GM12878 (cell line): Measurements from ENCODE around the gene CREBBP. TPM values are rescaled to one million over a fixed set of nuclear protein-coding genes. Genes with fewer than 3 reads are reported as not detected.

Source experiments
- ATAC-seq: fragments of 200-7000 bp; cut with Tn5 transposase; 3 replicates; pipeline ENCODE4 v1.9.1; 2020; ENCODE audit warnings: mild to moderate bottlenecking, moderate library complexity
- BruUV-seq: library from RNA; stranded (reverse); fragments of 400-500 nt; replicated peaks from 2 replicates; lab custom pipeline; 2021; lab: Mats Ljungman, UMichigan
- CTCF ChIA-PET: fragments of 300-600 bp; sonication (Branson Sonifier 250); formaldehyde crosslinking; extraction: SDS; loops from one replicate; lab custom pipeline; 2021; ENCODE audit warnings: inconsistent platforms; lab: Yijun Ruan, JAX
- POLR2A ChIA-PET: fragments of 350-600 bp; formaldehyde crosslinking; extraction: SDS; loops from one replicate; lab custom pipeline; 2021; ENCODE audit warnings: inconsistent platforms; lab: Charles Lee
- RAD21 ChIA-PET: fragments of 300-600 bp; sonication (Branson Sonifier 250); formaldehyde crosslinking; loops from one replicate; lab custom pipeline; 2023; ENCODE audit warnings: antibody characterized with exemption; ENCODE audit not compliant: unreplicated experiment; lab: Charles Lee
- SMC1A ChIA-PET: fragments of 300-600 bp; sonication (Branson Sonifier 250); formaldehyde crosslinking; loops from one replicate; lab custom pipeline; 2023; ENCODE audit not compliant: unreplicated experiment, uncharacterized antibody; lab: Charles Lee
- DNase-seq: peaks from one replicate; pipeline ENCODE4 v3.0.0-alpha.2; 2011; ENCODE audit warnings: low read depth, low spot score
- FAIRE-seq: peaks from 3 replicates; lab custom pipeline; 2011; peaks lifted over from hg19 to GRCh38; lab: Jason Lieb, UNC
- H2AFZ ChIP-seq: 2 replicates; pipeline ENCODE4 v1.6.0; 2011; ENCODE audit warnings: low read depth, low read length, control low read depth; ENCODE audit not compliant: control insufficient read depth
- H3K27ac ChIP-seq: 2 replicates; pipeline ENCODE4 v1.5.1; 2011; ENCODE audit warnings: control low read depth; ENCODE audit not compliant: control insufficient read depth, insufficient read depth
- H3K27me3 ChIP-seq, 2 experiments: replicated peaks in 1 of 2; 2 replicates each; pipeline versions ENCODE4 v1.6.0 to v1.6.1; 2011; ENCODE audit warnings: low read length in 1 of 2; ENCODE audit not compliant: control insufficient read depth in 2 of 2, insufficient read depth in 2 of 2
- H3K36me3 ChIP-seq, 2 experiments: 2 replicates each; pipeline ENCODE4 v1.5.1; 2011; ENCODE audit warnings: low read length in 1 of 2; ENCODE audit not compliant: control insufficient read depth in 2 of 2, insufficient read depth in 2 of 2
- H3K4me1 ChIP-seq: 2 replicates; pipeline ENCODE4 v1.6.1; 2011; ENCODE audit warnings: mild to moderate bottlenecking, low read length, moderate library complexity, mixed read lengths; ENCODE audit not compliant: control insufficient read depth, insufficient read depth
- H3K4me2 ChIP-seq: 2 replicates; pipeline ENCODE4 v1.6.0; 2011; ENCODE audit warnings: control low read depth; ENCODE audit not compliant: control insufficient read depth, insufficient read depth
- H3K4me3 ChIP-seq: fragments of 200-600 bp; sonication (generic); 2 replicates; pipeline ENCODE4 v1.5.1; 2016
- H3K79me2 ChIP-seq: 2 replicates; pipeline ENCODE4 v1.6.0; 2011; ENCODE audit warnings: low read length; ENCODE audit not compliant: control insufficient read depth, insufficient read depth
- H3K9ac ChIP-seq: 2 replicates; pipeline ENCODE4 v1.8.0; 2011; ENCODE audit warnings: low read length, control low read depth, mixed read lengths; ENCODE audit not compliant: control insufficient read depth, insufficient read depth
- H3K9me3 ChIP-seq: replicated peaks from 3 replicates; pipeline ENCODE4 v1.5.1; 2011; ENCODE audit warnings: mild to moderate bottlenecking, low read length; ENCODE audit not compliant: control insufficient read depth, insufficient read depth
- H4K20me1 ChIP-seq: 2 replicates; pipeline ENCODE4 v1.6.0; 2011; ENCODE audit not compliant: control insufficient read depth, insufficient read depth
- ESRRA ChIP-seq: IDR thresholded peaks from 2 replicates; pipeline ENCODE4 v1.6.1; 2012; ENCODE audit warnings: mild to moderate bottlenecking, low read length, improper control_type of control experiment
- HDAC2 ChIP-seq: fragments of 200-600 bp; sonication (generic); IDR thresholded peaks from 2 replicates; pipeline ENCODE4 v1.6.1; 2017
- NFIC ChIP-seq: IDR thresholded peaks from 2 replicates; pipeline ENCODE4 v1.6.1; 2012; ENCODE audit warnings: low read depth, mild to moderate bottlenecking, inconsistent platforms, low read length, moderate library complexity
- NFYA ChIP-seq: IDR thresholded peaks from 2 replicates; pipeline ENCODE4 v1.6.1; 2011; ENCODE audit warnings: low read depth, mild to moderate bottlenecking, low read length, improper control_type of control experiment, borderline replicate concordance
- RBBP5 ChIP-seq: fragments of 200-600 bp; sonication (generic); conservative IDR thresholded peaks from 2 replicates; pipeline ENCODE4 v1.6.1; 2016
- SMAD1 ChIP-seq: fragments of 450-650 bp; IDR thresholded peaks from 2 replicates; pipeline ENCODE4 v1.6.1; 2018; ENCODE audit warnings: mild to moderate bottlenecking, low read depth; ENCODE audit not compliant: partially characterized antibody
- SUPT20H ChIP-seq: IDR thresholded peaks from 2 replicates; pipeline ENCODE4 v1.6.1; 2011; ENCODE audit warnings: low read depth, mild to moderate bottlenecking, low read length, moderate library complexity, borderline replicate concordance; ENCODE audit not compliant: control insufficient read depth
- WGBS: methylation state at CpG from one replicate; pipeline ENCODE4 v1.1.6; 2016; ENCODE audit warnings: low lambda C conversion rate; ENCODE audit not compliant: insufficient replicate concordance, insufficient coverage; ENCODE audit errors: missing lambda C conversion rate; 5-methylcytosine and 5-hydroxymethylcytosine counted together
- in situ Hi-C: fragments of 300-500 bp; cut with MboI; formaldehyde crosslinking; loops from 9 replicates; pipeline ENCODE4 v1.14.3; 2018; ENCODE audit warnings: mixed read lengths
- intact Hi-C: fragments of 100-400 bp; cut with micrococcal nuclease; formaldehyde crosslinking; loops from one replicate; pipeline ENCODE4 v1.14.2; 2022; ENCODE audit not compliant: unreplicated experiment
- polyA plus RNA-seq, 11 experiments: library from polyadenylated mRNA; depleted of rRNA in 4 of 11; unstranded in 6 of 11; stranded (reverse) in 5 of 11; fragments of >200 nt; fragmentation: Nextera tagmentation in 4 of 11; fragmentation: Illumina TruSeq in 1 of 11; extraction: Ambion mirVana in 4 of 11; extraction: Trizol in 1 of 11; gene quantifications; 1 replicate in 1 of 11; 2 replicates in 10 of 11; pipeline versions ENCODE4 v1.2.1 to v1.2.3, GENCODE V29; 2011 to 2016; ENCODE audit warnings: inconsistent platforms in 2 of 11, missing spikeins in 2 of 11, low read depth in 1 of 11
- total RNA-seq, 4 experiments: library from RNA; depleted of rRNA in 3 of 4; stranded (reverse); fragments of >200 nt in 3 of 4; fragmentation: Illumina TruSeq in 1 of 4; extraction: Trizol in 1 of 4; gene quantifications; 2 replicates each; pipeline versions ENCODE4 v1.2.1 to v1.2.3, GENCODE V29; 2013 to 2021
- TF ChIP-seq, protein P1 (sequence below): IDR thresholded peaks from 2 replicates; pipeline ENCODE4 v1.6.1; 2011; ENCODE audit warnings: low read depth, mild to moderate bottlenecking, low read length, moderate library complexity, borderline replicate concordance; ENCODE audit errors: extremely low read depth
- TF ChIP-seq, protein P2 (sequence below): IDR thresholded peaks from 2 replicates; pipeline ENCODE4 v1.6.1; 2012; ENCODE audit warnings: mild to moderate bottlenecking, low read depth, low read length

The CREBBP gene
- total and polyA plus RNA-seq, 10 of the 15 experiments (the other 5 are each of a cell fraction or from before 2014, with no cell fraction given) = 3.4 to 32.7 (median 7.9) TPM

- ChIA-PET SMC1A (interaction anchor here (13.4 kb wide), 1 partner anchor 7 kb away, joined by 160 read pairs; no protein-coding TSS in a partner anchor), RAD21 (interaction anchor here (1.1 kb wide), 1 partner anchor 9 kb away, joined by 4 read pairs; no protein-coding TSS in a partner anchor), CTCF (interaction anchor here (1.3 kb wide), 1 partner anchor 9 kb away, joined by 4 read pairs; no protein-coding TSS in a partner anchor), POLR2A (interaction anchor here (1.5 kb wide), 1 partner anchor 9 kb away, joined by 7 read pairs; no protein-coding TSS in a partner anchor)
- Histone ChIP-seq H2AFZ (no peak overlapping the region), H4K20me1 (peaks cover 23% of the 10 kb centered on the region), H3K79me2 (peaks cover 95% of the 10 kb centered on the region), H3K4me1 (peaks cover 7% of the 10 kb centered on the region), H3K4me3 (no peak overlapping the region), H3K36me3 (peaks cover 0 to 3% of the 10 kb centered on the region in 2 experiments; a peak in 2 of 4 replicates), H3K27me3 (no peaks in the 10 kb centered on the region), H3K4me2 (no peak overlapping the region), H3K9ac (no peak overlapping the region), H3K27ac (no peak overlapping the region), H3K9me3 (no peaks in the 10 kb centered on the region)
- in situ Hi-C loops = no loop called here
- BruUV-seq = no TSS peak
- WGBS = 95% methylated on average over 3 of the region's 3 CpGs
- intact Hi-C loops = no loop called here
- no peak for TF ChIP-seq HDAC2
- TF ChIP-seq, protein P1, sequence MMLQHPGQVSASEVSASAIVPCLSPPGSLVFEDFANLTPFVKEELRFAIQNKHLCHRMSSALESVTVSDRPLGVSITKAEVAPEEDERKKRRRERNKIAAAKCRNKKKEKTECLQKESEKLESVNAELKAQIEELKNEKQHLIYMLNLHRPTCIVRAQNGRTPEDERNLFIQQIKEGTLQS = no peak
- no peak for TF ChIP-seq NFIC
- no peak for TF ChIP-seq ESRRA
- TF ChIP-seq, protein P2, sequence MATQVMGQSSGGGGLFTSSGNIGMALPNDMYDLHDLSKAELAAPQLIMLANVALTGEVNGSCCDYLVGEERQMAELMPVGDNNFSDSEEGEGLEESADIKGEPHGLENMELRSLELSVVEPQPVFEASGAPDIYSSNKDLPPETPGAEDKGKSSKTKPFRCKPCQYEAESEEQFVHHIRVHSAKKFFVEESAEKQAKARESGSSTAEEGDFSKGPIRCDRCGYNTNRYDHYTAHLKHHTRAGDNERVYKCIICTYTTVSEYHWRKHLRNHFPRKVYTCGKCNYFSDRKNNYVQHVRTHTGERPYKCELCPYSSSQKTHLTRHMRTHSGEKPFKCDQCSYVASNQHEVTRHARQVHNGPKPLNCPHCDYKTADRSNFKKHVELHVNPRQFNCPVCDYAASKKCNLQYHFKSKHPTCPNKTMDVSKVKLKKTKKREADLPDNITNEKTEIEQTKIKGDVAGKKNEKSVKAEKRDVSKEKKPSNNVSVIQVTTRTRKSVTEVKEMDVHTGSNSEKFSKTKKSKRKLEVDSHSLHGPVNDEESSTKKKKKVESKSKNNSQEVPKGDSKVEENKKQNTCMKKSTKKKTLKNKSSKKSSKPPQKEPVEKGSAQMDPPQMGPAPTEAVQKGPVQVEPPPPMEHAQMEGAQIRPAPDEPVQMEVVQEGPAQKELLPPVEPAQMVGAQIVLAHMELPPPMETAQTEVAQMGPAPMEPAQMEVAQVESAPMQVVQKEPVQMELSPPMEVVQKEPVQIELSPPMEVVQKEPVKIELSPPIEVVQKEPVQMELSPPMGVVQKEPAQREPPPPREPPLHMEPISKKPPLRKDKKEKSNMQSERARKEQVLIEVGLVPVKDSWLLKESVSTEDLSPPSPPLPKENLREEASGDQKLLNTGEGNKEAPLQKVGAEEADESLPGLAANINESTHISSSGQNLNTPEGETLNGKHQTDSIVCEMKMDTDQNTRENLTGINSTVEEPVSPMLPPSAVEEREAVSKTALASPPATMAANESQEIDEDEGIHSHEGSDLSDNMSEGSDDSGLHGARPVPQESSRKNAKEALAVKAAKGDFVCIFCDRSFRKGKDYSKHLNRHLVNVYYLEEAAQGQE = no peak
- no peak for TF ChIP-seq SMAD1
- no peak for TF ChIP-seq RBBP5
- no peak for TF ChIP-seq SUPT20H
- TF ChIP-seq NFYA = no peak
- ATAC-seq (no peak), FAIRE-seq (no peak), DNase-seq (no peak)
Measured at GRCh38 chr16:3868967-3869366, 11.5 kb downstream of the CREBBP start.
